NCI-H1048 (cell line): ENCODE data around the gene ANOS1.
"Not testable (repeated sequence)": the region's sequence is repeated elsewhere in the genome, so short reads cannot be mapped to it uniquely, and the experiment has no call there.

Experiments
- DNase-seq: peaks from one replicate; lab custom pipeline; 2025; lab: John Stamatoyannopoulos, UW

ANOS1 gene, protein sequence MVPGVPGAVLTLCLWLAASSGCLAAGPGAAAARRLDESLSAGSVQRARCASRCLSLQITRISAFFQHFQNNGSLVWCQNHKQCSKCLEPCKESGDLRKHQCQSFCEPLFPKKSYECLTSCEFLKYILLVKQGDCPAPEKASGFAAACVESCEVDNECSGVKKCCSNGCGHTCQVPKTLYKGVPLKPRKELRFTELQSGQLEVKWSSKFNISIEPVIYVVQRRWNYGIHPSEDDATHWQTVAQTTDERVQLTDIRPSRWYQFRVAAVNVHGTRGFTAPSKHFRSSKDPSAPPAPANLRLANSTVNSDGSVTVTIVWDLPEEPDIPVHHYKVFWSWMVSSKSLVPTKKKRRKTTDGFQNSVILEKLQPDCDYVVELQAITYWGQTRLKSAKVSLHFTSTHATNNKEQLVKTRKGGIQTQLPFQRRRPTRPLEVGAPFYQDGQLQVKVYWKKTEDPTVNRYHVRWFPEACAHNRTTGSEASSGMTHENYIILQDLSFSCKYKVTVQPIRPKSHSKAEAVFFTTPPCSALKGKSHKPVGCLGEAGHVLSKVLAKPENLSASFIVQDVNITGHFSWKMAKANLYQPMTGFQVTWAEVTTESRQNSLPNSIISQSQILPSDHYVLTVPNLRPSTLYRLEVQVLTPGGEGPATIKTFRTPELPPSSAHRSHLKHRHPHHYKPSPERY

DNA sequence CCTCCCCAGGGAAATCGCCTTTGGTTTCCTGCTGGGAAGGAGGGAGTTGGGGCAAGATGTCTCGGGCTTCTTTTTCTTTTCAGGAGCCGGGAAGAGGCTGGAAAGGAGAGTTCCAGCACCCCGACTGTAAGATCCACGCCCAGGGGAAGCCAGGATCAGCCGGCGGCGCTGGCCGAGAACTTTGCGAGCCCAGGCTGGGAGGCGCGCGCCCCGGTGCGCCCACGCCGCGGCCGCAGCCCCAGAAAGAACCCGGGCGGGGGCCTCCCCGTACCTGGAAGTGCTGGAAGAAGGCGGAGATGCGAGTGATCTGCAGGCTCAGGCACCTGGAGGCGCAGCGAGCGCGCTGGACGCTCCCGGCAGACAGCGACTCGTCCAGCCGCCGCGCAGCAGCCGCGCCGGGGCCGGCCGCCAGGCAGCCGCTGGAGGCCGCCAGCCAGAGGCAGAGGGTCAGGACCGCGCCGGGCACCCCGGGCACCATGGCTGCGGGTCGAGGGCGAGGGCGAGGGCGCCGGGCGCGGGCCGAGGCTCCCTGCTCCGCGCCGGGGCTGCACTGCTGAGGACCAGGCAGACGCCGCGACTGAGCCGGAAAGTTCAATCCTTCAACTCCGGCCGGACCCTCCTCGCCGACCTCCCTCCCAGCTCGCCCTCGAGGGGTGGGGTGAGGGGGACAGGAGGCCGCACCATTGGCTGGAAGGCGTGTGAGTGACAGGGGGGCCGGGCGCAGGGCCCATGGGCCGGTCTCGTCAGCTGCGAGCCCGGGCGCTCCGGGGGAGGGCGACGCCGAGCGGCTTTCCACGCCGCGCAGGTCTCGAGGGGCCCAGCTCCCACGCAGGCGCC, at the start of gene ANOS1:
TSS of gene ANOS1 (minus strand) at position 579 of the 837 bp plus-strand sequence. CDS start at position 478, 101 bp downstream.
- DNase-seq = no peak

DNA sequence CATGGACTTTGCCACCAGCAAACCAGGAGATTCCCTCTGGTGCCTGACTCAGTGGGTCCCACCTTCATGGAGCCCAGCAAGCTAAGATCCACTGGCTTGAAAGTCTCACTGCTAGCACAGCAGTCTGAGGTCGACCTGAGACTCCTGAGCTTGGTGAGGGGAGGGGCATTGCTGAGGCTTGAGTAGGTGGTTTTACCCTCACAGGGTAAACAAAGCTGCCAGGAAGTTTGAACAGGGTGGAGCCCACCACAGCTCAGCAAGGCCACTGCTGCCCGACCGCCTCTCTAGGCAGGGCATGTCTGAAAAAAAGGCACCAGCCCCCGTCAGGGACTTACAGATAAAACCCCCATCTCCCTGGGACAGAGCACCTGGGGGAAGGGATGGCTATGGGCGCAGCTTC, 41.2 kb upstream of the ANOS1 start:
- DNase-seq = no peak

DNA sequence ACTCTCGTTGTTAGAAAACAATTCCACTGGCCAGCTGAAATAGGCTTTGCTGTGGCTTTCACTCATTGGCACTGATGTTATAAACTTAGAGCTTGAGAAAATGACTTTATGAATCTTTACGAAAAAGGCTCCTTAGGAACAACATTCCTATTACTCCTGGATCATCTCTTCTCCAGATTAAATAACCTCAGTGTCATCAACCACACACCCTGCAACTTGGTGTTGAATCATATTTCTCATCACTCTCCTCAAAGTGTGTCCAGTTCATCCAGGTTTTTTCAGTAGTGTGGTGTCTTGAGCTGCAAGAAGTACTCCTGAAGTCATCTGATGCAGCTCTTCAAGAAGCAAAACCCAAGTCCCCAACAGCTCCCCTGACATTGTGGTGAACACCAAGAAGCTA, 28.1 kb upstream of the ANOS1 start:
- no peak for DNase-seq

DNA sequence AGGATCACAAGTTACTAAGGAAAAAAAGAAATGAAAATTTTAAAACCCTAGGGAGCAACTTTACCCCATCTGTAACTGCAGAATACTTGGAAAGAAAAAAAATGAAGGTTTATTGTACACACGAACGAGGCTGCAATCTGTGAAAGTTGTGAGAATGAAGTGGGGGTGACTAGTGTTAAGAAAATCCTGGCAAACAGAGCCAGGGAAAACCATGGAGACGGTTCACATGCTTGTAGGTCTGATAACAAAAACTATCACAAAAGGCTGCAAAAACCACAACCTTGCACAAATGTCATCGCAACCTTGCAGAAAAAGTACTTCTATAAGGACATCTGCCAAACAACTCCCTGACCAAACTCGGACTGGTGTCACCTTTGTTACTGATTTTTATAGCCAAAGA, 26.8 kb upstream of the ANOS1 start:
- not testable (repeated sequence) for DNase-seq

DNA sequence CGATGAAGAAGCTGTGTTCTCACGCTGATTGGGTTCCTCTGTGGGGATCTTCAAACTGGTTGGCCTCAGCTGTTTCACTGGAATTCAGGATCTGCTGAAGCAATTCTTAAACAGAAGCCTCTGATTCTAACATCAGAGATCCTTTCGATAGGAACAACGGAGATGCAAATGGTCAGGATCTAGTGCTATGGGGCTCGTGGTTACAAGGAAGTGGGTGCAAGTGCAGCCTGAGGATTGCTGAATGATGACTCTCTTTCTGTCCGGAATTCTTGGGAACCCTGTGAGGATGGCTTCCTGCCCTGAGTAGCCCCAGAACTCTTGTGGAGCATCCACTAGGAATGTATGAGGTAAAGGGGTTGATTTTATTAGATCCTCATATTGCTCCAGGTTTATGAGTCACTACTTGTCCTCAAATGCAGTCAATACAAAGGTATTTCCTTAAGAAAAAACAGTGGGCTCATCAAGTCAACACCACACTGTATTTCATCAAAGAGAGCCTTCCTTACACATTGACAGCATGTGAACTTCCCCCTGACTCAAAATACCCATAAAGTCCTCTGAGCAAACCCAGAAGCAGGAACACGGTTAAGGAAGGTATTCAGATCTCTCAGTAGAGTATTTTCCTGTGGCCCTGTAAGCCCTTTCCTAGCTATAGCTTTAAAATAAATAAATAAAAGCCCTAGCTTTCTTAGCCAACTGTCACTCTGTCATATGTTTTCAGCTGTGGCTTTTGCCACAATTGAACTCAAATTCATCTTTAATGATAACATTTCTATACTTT, 25.9 kb upstream of the ANOS1 start:
- not testable (repeated sequence) for DNase-seq

DNA sequence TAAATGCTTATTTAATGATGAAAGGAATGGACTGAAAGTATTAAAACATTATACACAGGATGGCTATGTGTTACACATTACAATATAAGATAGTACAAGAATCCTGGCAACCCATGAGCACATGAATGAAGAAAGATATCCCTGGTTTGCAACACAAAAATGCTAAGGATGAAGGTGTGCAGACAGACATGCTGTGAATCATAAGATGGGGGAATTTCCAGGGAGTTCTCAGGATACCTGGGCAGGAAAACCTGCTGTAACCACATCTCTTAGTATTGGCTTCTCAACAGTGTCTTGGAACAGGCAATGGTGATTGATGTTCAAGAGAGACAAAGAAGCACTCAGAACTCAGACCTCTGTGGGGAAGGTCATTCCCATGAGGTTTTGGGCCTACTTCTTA, 23.9 kb upstream of the ANOS1 start:
- DNase-seq = no peak

DNA sequence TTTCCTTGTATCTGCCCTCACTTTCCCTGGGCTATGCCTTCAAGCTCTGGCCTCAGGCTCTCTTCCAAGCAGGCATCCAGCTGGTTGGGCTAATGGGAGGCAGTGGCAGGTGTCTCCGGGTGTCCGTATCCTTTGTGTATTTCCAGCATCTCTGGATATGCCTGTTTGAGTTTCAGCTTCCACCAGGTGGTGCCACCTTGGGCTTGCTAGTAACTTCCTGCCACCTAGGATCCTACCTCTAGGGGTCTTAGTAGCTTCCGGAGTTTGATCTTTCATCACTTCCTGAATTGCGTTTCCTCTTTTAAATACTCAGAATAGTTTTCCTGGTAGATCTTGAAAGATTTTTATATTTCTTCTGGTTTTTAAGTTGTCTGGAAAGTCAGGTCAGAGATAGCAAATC, 23.2 kb upstream of the ANOS1 start:
- no peak for DNase-seq

DNA sequence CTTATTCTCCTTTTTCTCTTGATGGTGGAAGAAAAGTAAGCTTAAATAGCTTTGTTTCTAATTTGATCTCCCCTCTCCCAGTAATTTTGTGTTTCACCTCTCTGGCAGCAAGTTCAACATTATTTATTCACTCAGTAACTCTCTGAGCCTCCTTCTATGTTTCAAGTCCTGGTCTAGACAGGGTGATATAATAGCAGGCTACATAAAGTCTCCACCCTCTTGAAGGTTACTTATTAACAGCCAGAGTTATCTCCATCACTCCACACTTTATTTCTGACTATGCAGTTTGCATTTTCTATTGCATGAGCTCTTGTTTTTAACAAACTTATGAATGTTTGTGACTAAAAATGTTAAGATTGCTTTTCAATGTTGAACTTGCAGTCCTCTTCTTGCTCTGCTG, 17.8 kb upstream of the ANOS1 start:
- no peak for DNase-seq

DNA sequence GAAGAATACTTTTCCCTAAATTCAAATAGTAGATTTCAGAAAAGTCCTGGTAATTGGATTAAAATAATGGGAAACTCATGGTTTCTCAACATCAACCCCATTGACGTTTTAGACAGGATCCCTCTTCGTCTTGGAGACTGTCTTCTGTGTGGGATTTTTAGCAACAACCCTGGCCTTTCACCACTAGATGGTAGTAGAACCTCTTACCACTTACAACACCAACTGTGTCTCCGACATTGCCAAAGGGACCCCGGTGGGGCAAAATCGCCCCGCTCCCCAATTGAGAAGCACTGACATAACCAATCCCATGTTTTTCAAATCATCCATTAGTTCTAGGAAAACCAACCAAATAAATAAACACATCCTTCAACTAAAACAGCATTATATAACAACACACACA, 16.9 kb upstream of the ANOS1 start:
- no peak for DNase-seq

DNA sequence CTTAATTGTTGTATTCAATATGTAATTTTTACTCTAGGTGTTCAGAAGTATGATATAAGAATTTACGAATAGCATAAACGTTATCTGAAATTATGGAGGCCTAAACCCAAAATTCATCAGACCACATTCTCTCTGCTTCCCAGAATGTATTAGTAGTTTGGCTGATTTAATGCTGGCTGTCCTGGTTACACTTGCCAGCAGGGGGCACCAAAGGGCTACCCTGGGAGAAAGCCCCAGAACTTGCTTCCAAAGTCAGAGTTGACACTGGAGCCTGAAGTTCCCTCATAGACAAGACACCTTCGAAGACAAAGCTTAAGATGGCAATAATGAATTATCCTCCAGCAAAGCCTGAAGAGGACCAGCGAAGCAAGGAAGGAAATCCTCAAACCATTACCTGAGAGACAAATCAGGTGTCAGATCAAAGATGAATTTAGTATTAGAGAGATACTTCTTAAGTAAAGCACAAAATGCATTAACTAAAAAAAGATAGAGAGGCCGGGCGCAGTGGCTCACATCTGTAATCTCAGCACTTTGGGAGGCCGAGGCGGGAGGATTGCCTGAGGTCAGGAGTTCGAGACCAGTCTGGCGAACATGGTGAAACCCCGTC, 11.3 kb upstream of the ANOS1 start:
- peak; percentile 27 for DNase-seq

DNA sequence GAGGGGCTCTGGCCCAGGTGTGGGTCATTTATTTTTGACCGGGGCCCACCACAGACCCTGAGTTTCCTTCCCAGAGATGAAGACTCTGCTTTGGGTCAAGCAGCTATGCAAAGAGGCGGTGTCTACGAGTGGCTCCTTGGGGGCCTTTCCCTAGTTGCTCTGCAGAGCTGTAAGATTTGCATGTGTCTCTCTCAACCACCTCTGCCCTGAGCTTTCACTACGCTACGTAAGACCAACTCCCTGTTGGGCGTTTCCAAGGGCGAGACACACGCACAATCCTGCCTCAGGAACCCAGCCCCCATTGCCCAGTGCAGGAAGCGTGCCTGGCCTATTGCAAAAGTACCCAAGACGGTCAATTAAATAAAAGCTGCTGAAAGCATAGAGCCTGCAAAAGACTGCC, 10.0 kb upstream of the ANOS1 start:
- DNase-seq = no peak

DNA sequence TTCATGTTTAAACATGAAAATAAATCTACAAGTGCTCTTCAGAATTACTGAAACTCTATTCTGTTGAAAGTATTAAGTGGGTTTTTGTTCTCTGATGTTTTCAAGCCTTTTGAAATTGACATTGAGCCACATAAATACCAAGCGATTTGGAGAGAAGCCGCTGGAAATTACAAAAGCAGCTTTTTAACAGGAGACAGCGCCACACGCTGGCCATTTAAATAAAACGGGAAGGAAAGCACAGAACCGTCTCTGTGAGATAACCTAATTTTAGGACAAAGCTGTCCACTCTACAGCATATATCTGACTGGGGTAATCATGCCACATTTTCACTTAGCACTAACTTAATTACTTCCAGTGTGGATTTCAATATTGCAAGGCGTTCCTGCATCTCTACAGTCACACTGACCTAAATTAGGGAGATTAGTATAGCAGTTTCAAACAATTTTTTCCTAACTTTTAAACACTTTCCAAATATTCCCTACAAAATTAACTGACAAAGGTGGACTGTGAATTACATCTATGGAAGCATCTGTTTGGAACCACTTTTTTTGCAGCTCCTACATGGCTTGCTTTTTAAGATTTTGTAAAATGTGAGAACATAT, 6.8 kb upstream of the ANOS1 start:
- DNase-seq = no peak

DNA sequence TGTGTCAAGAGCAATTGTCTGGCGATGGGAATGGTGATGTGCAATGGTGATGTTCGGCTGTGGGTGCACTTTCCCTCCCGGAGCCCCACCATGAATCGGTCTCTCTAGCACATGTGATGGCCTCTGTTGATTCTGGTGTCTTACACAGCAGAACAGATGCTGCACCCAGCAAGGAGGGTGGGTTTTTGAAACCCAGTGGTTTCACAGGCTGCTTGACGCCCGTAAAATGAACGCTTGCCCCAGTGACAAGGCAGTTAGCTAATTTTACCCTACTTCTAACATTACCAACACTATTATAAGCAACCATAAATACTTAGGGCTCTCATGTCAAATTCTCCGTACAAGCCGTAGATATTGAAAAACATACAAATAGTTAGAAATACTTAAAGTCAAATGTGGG, 5.9 kb upstream of the ANOS1 start:
- no peak for DNase-seq

DNA sequence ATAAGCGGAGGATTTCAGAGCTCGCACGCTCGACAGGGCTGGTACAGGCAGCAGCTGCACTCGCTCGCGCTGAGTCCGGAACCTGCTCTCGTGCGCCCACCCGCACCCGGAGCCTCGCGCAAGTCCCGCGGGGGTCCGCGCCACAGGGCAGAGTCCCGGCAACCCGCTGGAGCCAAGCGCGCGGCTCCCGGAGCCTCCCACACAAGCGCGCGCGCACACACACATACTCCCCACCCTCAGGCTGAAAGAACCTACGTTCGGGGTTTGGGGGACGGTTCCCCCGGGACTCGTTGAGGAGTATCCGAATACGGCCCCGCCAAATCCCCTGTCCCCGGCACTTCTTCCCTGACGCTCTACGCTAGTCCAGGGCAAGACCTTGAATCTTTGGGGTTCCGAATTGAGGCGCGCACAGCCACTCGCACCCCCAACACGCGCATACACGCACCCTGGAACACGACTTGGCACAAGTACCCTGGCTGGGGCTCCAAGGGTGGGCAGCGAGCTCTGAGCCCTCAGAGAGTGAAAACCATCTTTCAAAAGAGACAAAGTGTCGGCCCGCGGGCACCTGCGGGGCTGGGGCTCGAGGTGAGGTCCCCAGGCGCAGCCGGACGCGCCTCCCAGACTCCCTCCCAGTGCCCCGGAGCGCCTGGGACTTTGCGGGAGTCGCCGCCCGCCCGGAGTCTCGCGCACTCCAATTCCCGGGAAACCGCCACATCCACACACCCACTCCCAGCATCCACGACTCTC, 952 bp downstream of the ANOS1 start:
- DNase-seq = no peak

DNA sequence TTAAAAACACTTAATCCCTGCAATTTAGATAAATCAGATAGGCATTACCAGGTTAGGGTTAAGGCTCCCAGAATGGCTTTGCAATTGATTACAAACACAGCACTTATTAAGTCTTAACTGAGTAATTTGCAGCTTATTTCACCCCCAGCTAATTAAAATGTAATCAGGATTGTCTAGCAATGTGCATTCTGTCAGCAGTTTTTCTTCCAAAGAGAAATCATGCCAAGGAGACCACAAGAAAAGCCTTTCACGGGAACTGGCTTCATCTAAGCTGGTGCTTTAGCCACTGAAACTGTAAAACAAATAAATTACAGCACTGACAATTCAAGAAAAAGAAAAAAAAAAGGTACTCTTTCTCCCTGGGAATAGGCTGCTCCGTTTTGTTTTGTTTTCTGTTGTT, 2.1 kb downstream of the ANOS1 start:
- DNase-seq = no peak

DNA sequence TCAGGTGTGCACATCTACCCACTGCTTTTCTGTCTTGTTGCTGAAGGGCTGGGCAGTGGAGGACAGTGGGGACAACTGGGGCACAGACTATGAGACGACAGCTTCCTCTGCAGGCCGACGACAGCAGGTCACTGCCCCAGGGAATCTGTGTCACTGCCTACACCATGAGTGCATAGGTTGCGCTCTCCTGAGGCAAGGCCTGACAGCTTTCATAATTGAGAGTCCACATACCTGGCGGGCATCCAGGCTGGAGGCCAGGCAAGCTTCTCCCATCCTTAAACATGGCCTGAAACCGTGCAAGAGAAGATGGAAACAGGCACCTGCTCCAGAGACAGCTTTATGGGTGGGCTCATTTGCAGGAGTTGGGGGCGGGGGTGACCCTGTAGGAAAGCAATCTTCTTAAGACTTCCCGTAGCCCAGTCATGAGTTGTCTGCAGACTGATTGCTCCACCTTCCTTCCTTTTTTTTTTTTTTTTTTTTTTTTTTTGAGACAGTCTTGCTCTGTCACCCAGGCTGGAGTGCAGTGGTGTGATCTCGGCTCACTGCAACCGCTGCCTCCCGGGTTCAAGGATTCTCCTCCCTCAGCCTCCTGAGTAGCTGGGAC, 2.9 kb downstream of the ANOS1 start:
- DNase-seq = no peak

DNA sequence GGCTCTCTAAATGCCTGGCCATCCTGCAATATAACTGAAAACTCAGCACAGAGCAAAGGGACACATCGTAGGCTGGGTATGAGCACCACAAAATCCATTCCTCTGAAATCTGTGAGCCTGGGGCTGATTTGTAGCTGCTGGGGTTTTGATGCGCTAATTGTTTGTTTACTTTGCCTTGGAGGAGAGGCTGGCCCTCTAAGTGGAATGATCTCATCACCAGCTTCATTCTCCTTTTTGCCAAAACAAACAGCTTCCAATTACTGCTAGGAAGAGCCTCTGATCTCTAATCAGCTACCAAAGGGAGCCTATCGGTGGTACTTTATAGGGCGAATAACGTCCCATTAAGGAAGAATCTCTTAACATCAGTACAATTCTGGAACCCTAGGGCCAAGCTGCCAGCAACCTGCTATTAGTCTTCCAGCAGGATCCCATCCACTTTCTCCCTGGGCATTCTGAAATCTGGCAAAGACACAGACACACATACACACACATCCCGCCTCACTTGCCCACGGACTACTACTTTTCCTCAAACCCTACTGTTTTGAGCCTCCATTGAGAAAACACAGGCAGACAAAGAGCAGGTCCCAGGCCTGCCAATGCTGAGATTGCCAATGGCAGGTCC, 5.8 kb downstream of the ANOS1 start:
- no peak for DNase-seq

DNA sequence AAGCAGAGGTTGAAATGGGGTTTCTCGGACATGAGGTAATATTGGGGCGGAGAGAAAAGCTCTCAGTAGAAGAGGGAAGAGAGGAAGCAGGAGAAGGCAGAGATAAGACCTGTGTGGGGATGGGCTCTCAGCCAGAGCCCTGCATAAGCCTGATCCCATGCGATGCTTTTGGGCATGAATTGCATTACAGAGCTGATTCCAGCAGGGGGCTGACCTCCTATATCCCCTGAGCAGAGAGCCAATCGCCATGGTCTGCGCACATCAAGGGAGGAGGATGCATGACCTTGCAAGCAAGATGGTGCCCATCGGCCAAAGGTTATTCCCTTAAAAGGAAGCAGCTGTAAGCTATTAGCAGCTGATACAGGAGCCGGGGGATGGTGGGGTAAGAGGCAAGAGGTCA, 7.6 kb downstream of the ANOS1 start:
- DNase-seq = no peak

DNA sequence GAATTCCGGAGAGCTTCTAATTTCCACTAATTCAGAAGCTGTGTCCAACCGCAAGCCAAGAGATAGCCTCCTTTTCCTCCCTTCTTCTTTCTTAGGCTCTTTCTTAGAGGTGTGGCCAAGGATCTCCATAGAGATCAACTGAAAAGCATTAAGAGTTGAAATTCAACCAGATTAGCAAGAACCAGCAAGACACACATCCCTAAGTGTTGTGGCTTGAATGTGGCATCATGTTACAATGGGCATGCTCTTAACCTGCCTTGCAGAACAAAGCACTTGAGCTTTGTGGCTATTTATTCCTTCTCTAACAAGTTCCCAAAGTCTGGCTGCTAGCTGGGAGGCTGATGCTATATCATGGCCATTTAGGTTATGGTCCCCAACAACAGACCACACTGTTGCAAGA, 10.4 kb downstream of the ANOS1 start:
- DNase-seq = no peak

DNA sequence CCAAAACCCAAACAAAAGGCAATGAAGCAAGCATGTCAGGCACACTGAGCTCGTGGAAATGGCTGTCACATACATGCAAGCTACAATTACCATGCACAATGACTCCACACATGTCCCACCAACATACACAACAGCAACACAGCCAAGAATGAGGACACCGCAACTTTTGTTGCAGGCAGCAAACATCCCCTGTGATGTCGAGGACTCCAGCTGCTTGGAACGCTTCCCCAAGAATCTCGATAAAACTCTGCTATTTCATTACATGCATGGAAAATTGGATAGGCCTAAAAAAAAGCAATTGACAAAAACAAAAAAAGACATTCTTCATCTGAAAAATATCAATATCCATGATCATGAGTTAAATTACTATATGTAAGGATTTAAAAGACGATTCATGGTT, 11.8 kb downstream of the ANOS1 start:
- no peak for DNase-seq
